Fibroblast of mammary gland (primary cell): ENCODE measurements around the gene TEX36.
"Not testable (repeated sequence)": the region's sequence is repeated elsewhere in the genome, so short reads cannot be mapped to it uniquely, and the experiment has no call there.

ENCODE experiments used
- DNase-seq: peaks from one replicate; pipeline ENCODE4 v3.0.0-alpha.2; 2010; ENCODE audit warnings: low read depth
- H3K4me3 ChIP-seq: 2 replicates; pipeline ENCODE4 v1.5.1; 2011; ENCODE audit warnings: low read depth, mild to moderate bottlenecking, low read length, moderate library complexity; ENCODE audit not compliant: control insufficient read depth
- CTCF ChIP-seq: conservative IDR thresholded peaks from 2 replicates; pipeline ENCODE4 v1.5.1; 2011; ENCODE audit warnings: low read depth, low read length, inconsistent platforms; ENCODE audit not compliant: control insufficient read depth, insufficient read depth

Gene TEX36

GRCh38 chr10:125683063-125683462 lies at the start of gene TEX36:
TEX36 (minus strand) TSS chr10:125683163; CDS start chr10:125682989, 174 bp downstream.
- H3K4me3 ChIP-seq = no peak within 1 kb of the TSS
- no peak for DNase-seq
- no peak for TF ChIP-seq CTCF

- no peak overlapping the region for H3K4me3 ChIP-seq
- no peak for TF ChIP-seq CTCF
- DNase-seq = no peak
These were observed 44.5 kb upstream of the TEX36 start for GRCh38 chr10:125727436-125727835.

- DNase-seq = no peak
- no peak for TF ChIP-seq CTCF
- H3K4me3 ChIP-seq = no peak overlapping the region
These were observed 44.0 kb upstream of the TEX36 start for GRCh38 chr10:125726914-125727313.

- no peak for TF ChIP-seq CTCF
- no peak overlapping the region for H3K4me3 ChIP-seq
- no peak for DNase-seq
These were observed 39.8 kb upstream of the TEX36 start for GRCh38 chr10:125722811-125723210.

- H3K4me3 ChIP-seq = peak overlapping the region; percentile 99
- no peak for DNase-seq
These were observed 38.1 kb upstream of the TEX36 start for GRCh38 chr10:125721035-125721434.

GRCh38 chr10:125720002-125720382 lies 37.0 kb upstream of the TEX36 start:
- TF ChIP-seq CTCF = no peak

More at GRCh38 chr10:125721035-125721434, 38.1 kb upstream of the TEX36 start:
- no peak for TF ChIP-seq CTCF

GRCh38 chr10:125719173-125720001 lies 36.4 kb upstream of the TEX36 start, which contains the start of gene EDRF1:
EDRF1 (plus strand) TSS chr10:125719709; CDS start chr10:125719808, 99 bp downstream.
- H3K4me3 ChIP-seq = peak within 1 kb of the TSS; percentile 99
- no peak for TF ChIP-seq CTCF
- peak; percentile 97 for DNase-seq

More at GRCh38 chr10:125720002-125720382, 37.0 kb upstream of the TEX36 start:
- peak; percentile 26 for DNase-seq
- H3K4me3 ChIP-seq = peak overlapping the region; percentile 99

- not testable (repeated sequence) for H3K4me3 ChIP-seq, DNase-seq
These were observed 31.8 kb upstream of the TEX36 start for GRCh38 chr10:125714728-125715127.
